OCI-LY1 (cell line): ENCODE data around the gene SRPRB.

ENCODE experiments used
- H2AFZ ChIP-seq: fragments of 200-600 bp; sonication (generic), shearing (Covaris generic); 2 replicates; pipeline ENCODE4 v1.6.0; 2014; ENCODE audit warnings: antibody characterized with exemption, mild to moderate bottlenecking, low read length
- H3F3A ChIP-seq: fragments of 200-600 bp; sonication (generic), shearing (Covaris generic); 2 replicates; pipeline ENCODE4 v1.6.0; 2014; ENCODE audit warnings: mild to moderate bottlenecking, antibody characterized with exemption, low read length, moderate library complexity; ENCODE audit not compliant: insufficient read depth
- H3K27ac ChIP-seq: fragments of 200-600 bp; sonication (generic); 2 replicates; pipeline ENCODE4 v1.5.1; 2014; ENCODE audit warnings: low read length, mixed run types, mild to moderate bottlenecking, low read depth; ENCODE audit not compliant: poor library complexity, severe bottlenecking
- H3K27me3 ChIP-seq: fragments of 200-600 bp; sonication (generic); 2 replicates; pipeline ENCODE4 v1.6.0; 2014; ENCODE audit warnings: antibody characterized with exemption, mild to moderate bottlenecking, low read length, moderate library complexity; ENCODE audit not compliant: insufficient read depth
- H3K36me3 ChIP-seq: fragments of 200-600 bp; sonication (generic); 2 replicates; pipeline ENCODE4 v1.6.1; 2014; ENCODE audit warnings: mild to moderate bottlenecking, antibody characterized with exemption, low read length, moderate library complexity, mixed read lengths; ENCODE audit not compliant: insufficient read depth
- H3K4me1 ChIP-seq: fragments of 200-600 bp; sonication (generic); 2 replicates; pipeline ENCODE4 v1.5.1; 2014; ENCODE audit warnings: mild to moderate bottlenecking, low read length, moderate library complexity; ENCODE audit not compliant: insufficient read depth, severe bottlenecking
- H3K4me2 ChIP-seq: fragments of 200-600 bp; sonication (generic), shearing (Covaris generic); 2 replicates; pipeline ENCODE4 v1.6.1; 2014; ENCODE audit warnings: low read length
- H3K4me3 ChIP-seq: fragments of 200-600 bp; sonication (generic); 2 replicates; pipeline ENCODE4 v1.5.1; 2014; ENCODE audit warnings: low read length, low read depth, mild to moderate bottlenecking, mixed read lengths; ENCODE audit not compliant: poor library complexity, severe bottlenecking
- H3K79me2 ChIP-seq: fragments of 200-600 bp; shearing (Covaris generic); 2 replicates; pipeline ENCODE4 v1.6.1; 2016; ENCODE audit warnings: mixed run types, low read length, mixed read lengths; ENCODE audit not compliant: insufficient read depth
- H3K9ac ChIP-seq: fragments of 200-600 bp; sonication (generic), shearing (Covaris generic); 2 replicates; pipeline ENCODE4 v1.6.1; 2014; ENCODE audit warnings: mild to moderate bottlenecking, low read length, mixed read lengths
- H3K9me2 ChIP-seq: fragments of 200-600 bp; sonication (generic), shearing (Covaris generic); 2 replicates; pipeline ENCODE4 v1.6.1; 2014; ENCODE audit warnings: low read depth, mild to moderate bottlenecking, low read length, mixed read lengths
- H3K9me3 ChIP-seq: fragments of 200-600 bp; shearing (Covaris generic); 2 replicates; pipeline ENCODE4 v1.6.1; 2014; ENCODE audit warnings: low read length, mixed read lengths
- H4K20me1 ChIP-seq: fragments of 200-600 bp; sonication (generic), shearing (Covaris generic); 2 replicates; pipeline ENCODE4 v1.6.0; 2016; ENCODE audit warnings: mild to moderate bottlenecking, low read length; ENCODE audit not compliant: insufficient read depth
- EZH2 ChIP-seq: fragments of 200-600 bp; sonication (generic), shearing (Covaris generic); IDR thresholded peaks from 2 replicates; pipeline ENCODE4 v1.8.0; 2017; ENCODE audit warnings: borderline replicate concordance, mixed run types, mild to moderate bottlenecking, antibody characterized with exemption, low read length, moderate library complexity, mixed read lengths
- TF ChIP-seq, protein P1 (sequence below): fragments of 200-600 bp; sonication (generic), shearing (Covaris generic); IDR thresholded peaks from 2 replicates; pipeline ENCODE4 v1.5.1; 2017; ENCODE audit warnings: mild to moderate bottlenecking, antibody characterized with exemption, low read length, moderate library complexity, mixed read lengths

SRPRB gene

GRCh38 chr3:133783762-133784161 is 21.9 kb upstream of the SRPRB start:
- no peak overlapping the region for H3K9ac ChIP-seq
- TF ChIP-seq, protein P1, sequence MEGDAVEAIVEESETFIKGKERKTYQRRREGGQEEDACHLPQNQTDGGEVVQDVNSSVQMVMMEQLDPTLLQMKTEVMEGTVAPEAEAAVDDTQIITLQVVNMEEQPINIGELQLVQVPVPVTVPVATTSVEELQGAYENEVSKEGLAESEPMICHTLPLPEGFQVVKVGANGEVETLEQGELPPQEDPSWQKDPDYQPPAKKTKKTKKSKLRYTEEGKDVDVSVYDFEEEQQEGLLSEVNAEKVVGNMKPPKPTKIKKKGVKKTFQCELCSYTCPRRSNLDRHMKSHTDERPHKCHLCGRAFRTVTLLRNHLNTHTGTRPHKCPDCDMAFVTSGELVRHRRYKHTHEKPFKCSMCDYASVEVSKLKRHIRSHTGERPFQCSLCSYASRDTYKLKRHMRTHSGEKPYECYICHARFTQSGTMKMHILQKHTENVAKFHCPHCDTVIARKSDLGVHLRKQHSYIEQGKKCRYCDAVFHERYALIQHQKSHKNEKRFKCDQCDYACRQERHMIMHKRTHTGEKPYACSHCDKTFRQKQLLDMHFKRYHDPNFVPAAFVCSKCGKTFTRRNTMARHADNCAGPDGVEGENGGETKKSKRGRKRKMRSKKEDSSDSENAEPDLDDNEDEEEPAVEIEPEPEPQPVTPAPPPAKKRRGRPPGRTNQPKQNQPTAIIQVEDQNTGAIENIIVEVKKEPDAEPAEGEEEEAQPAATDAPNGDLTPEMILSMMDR: no peak
- TF ChIP-seq EZH2: no peak
- H3K27me3 ChIP-seq: no peaks in the 10 kb centered on the region
- no peaks in the 10 kb centered on the region for H3K36me3 ChIP-seq
- H3K79me2 ChIP-seq: no peaks in the 10 kb centered on the region
- no peaks in the 10 kb centered on the region for H3K9me2 ChIP-seq
- H4K20me1 ChIP-seq: no peaks in the 10 kb centered on the region
- H3K9me3 ChIP-seq: no peaks in the 10 kb centered on the region
- H3K27ac ChIP-seq: no peak overlapping the region
- H3K4me1 ChIP-seq: no peaks in the 10 kb centered on the region
- no peaks in the 10 kb centered on the region for H3F3A ChIP-seq
- no peak overlapping the region for H3K4me3 ChIP-seq
- H3K4me2 ChIP-seq: no peak overlapping the region
- H2AFZ ChIP-seq: no peak overlapping the region

DNA sequence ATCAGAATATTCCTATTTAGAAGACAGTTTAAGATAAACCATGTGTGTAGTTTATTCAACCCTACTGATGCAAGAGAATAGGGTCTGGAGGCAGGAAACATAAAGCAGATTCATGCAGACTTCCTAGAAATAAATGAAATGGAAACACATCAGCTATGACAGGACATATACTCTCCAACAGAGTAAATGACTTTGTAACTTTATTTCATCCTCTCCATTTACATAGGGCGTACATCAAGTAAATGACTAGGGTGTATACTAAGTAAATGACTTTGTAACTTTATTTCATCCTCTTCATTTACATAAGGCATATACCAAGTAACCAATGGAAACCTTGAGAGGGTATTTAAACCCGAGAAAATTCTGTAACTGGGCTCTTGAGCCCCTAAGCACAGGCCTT is 17.6 kb upstream of the SRPRB start:
- Histone ChIP-seq H3K27ac (no peak overlapping the region), H3K9me3 (peaks cover 18% of the 10 kb centered on the region), H3K36me3 (no peaks in the 10 kb centered on the region), H3K79me2 (no peaks in the 10 kb centered on the region), H2AFZ (no peak overlapping the region), H3K9ac (no peak overlapping the region), H3K27me3 (no peaks in the 10 kb centered on the region), H3K4me3 (no peak overlapping the region), H3K9me2 (no peaks in the 10 kb centered on the region), H3K4me1 (no peaks in the 10 kb centered on the region), H4K20me1 (no peaks in the 10 kb centered on the region), H3K4me2 (no peak overlapping the region), H3F3A (no peaks in the 10 kb centered on the region)
- TF ChIP-seq, protein P1: no peak
- no peak for TF ChIP-seq EZH2

- H3F3A ChIP-seq: no peaks in the 10 kb centered on the region
- H3K9ac ChIP-seq: no peak overlapping the region
- no peaks in the 10 kb centered on the region for H3K79me2 ChIP-seq
- no peak overlapping the region for H3K27ac ChIP-seq
- H3K4me1 ChIP-seq: no peaks in the 10 kb centered on the region
- H3K4me3 ChIP-seq: no peak overlapping the region
- H3K27me3 ChIP-seq: no peaks in the 10 kb centered on the region
- H2AFZ ChIP-seq: no peak overlapping the region
- H3K4me2 ChIP-seq: no peak overlapping the region
- no peaks in the 10 kb centered on the region for H4K20me1 ChIP-seq
- peaks cover 18% of the 10 kb centered on the region for H3K9me3 ChIP-seq
- H3K9me2 ChIP-seq: no peaks in the 10 kb centered on the region
- TF ChIP-seq, protein P1: no peak
- no peaks in the 10 kb centered on the region for H3K36me3 ChIP-seq
Measured at GRCh38 chr3:133792171-133792763, 13.3 kb upstream of the SRPRB start.
